Lower leg skin (tissue), 3 donors: Measurements from ENCODE around the gene STUM.

ENCODE experiments used
- CTCF ChIP-seq, 3 donors: fragments of 450-650 bp; IDR thresholded peaks; one replicate each; pipeline ENCODE4 v1.5.1; 2016; ENCODE audit warnings: antibody characterized with exemption in 3 of 3, mild to moderate bottlenecking in 3 of 3, moderate library complexity in 2 of 3
- POLR2A ChIP-seq, 2 donors: fragments of 450-650 bp; IDR thresholded peaks; one replicate each; pipeline ENCODE4 v1.6.1; 2016 to 2017; ENCODE audit warnings: antibody characterized with exemption in 2 of 2, mild to moderate bottlenecking in 1 of 2, moderate library complexity in 1 of 2

- TF ChIP-seq CTCF (IDR thresholded peaks at IDR 0.05), result no peak
- no peak for TF ChIP-seq POLR2A (IDR thresholded peaks at IDR 0.05)
Observed at GRCh38 chr1:226541631-226542622, 6.6 kb upstream of the STUM start.
